Dermis microvascular lymphatic vessel endothelial cell (primary cell): ENCODE data around the gene OR10S1. TPM values are rescaled to one million over a fixed set of nuclear protein-coding genes. Genes with fewer than 3 reads are reported as not detected.
"Not testable (repeated sequence)": the region's sequence is repeated elsewhere in the genome, so short reads cannot be mapped to it uniquely, and the experiment has no call there.

Experiments
- DNase-seq, 2 donors: peaks; one replicate each; pipeline versions ENCODE4 v3.0.0 to v3.0.0-alpha.2; 2010; ENCODE audit warnings: low read depth in 2 of 2
- total RNA-seq: library from RNA; depleted of rRNA; stranded (reverse); fragments of >200 nt; gene quantifications from 2 replicates; pipeline ENCODE4 v1.2.1, GENCODE V29; 2014

Gene OR10S1
- not detected in 2 replicates for total RNA-seq

- no peak for DNase-seq
These were observed at the start of gene OR10S1 for GRCh38 chr11:123977731-123978347. Gene OR10S1, minus strand, starts transcription at chr11:123977781. Its CDS starts 117 bp downstream, at chr11:123977664.

GRCh38 chr11:124026498-124026897, 48.9 kb upstream of the OR10S1 start, which contains the start of gene OR10G8:
Gene OR10G8, plus strand, starts transcription at chr11:124026798. Its CDS starts 2,825 bp downstream, at chr11:124029623.
- no peak for DNase-seq

- not testable (repeated sequence) for DNase-seq
These were observed 38.3 kb upstream of the OR10S1 start for GRCh38 chr11:124015837-124016236.

- no peak for DNase-seq
These were observed 35.1 kb upstream of the OR10S1 start, which contains the start of gene OR10G4 for GRCh38 chr11:124012697-124013096. Gene OR10G4, plus strand, starts transcription at chr11:124012997. Its CDS starts 2,578 bp downstream, at chr11:124015575.

GRCh38 chr11:123995119-123995518, 17.5 kb upstream of the OR10S1 start, which contains the start of gene OR10G6:
Gene OR10G6, minus strand, starts transcription at chr11:123995161. Its CDS starts 0 bp downstream, at chr11:123995161.
- DNase-seq = no peak

- DNase-seq = no peak
These were observed 1.7 kb upstream of the OR10S1 start for GRCh38 chr11:123979311-123979710.

- DNase-seq = no peak
These were observed 616 bp downstream of the OR10S1 start for GRCh38 chr11:123976770-123977560.

GRCh38 chr11:123973816-123974215, 3.8 kb downstream of the OR10S1 start:
- peak in 1 of 2 donors; percentile 93 for DNase-seq

GRCh38 chr11:123956752-123957151, 20.8 kb downstream of the OR10S1 start:
- no peak for DNase-seq

- no peak for DNase-seq
These were observed 32.4 kb downstream of the OR10S1 start for GRCh38 chr11:123945132-123945531.

GRCh38 chr11:123943738-123944137, 33.8 kb downstream of the OR10S1 start, which contains the start of gene OR6T1:
Gene OR6T1, minus strand, starts transcription at chr11:123943838. Its CDS starts 0 bp downstream, at chr11:123943838.
- no peak for DNase-seq

GRCh38 chr11:123942413-123942812, 35.2 kb downstream of the OR10S1 start:
- no peak for DNase-seq

- no peak for DNase-seq
These were observed 38.3 kb downstream of the OR10S1 start, which contains the start of gene OR4D5 for GRCh38 chr11:123939317-123939716. Gene OR4D5, plus strand, starts transcription at chr11:123939617. Its CDS starts 0 bp downstream, at chr11:123939617.

Other genes starting within 250 kb of the OR10S1 start
- 3.6 and 5.4 TPM in 2 replicates for gene ZNF202, start 236.1 kb downstream of the OR10S1 start, total RNA-seq
- not detected in 2 replicates for gene OR6X1, start 223.3 kb downstream of the OR10S1 start, total RNA-seq
- not detected in 2 replicates for gene OR6M1, start 171.4 kb downstream of the OR10S1 start, total RNA-seq
- not detected in 2 replicates for gene TMEM225, start 92.1 kb downstream of the OR10S1 start, total RNA-seq
- not detected in 2 replicates for gene OR8D4, start 75.6 kb downstream of the OR10S1 start, total RNA-seq
- gene OR4D5, start 38.2 kb downstream of the OR10S1 start, total RNA-seq = not detected in 2 replicates
- not detected in 2 replicates for gene OR6T1, start 33.9 kb downstream of the OR10S1 start, total RNA-seq
- gene OR10G6, start 17.4 kb upstream of the OR10S1 start, total RNA-seq = not detected in 2 replicates
- not detected in 2 replicates for gene OR10G4, start 35.2 kb upstream of the OR10S1 start, total RNA-seq
- not detected in 2 replicates for gene OR10G9, start 45.2 kb upstream of the OR10S1 start, total RNA-seq
- not detected in 2 replicates for gene OR10G8, start 49.0 kb upstream of the OR10S1 start, total RNA-seq
- not detected in 2 replicates for gene OR10G7, start 63.5 kb upstream of the OR10S1 start, total RNA-seq
- gene VWA5A, start 137.7 kb upstream of the OR10S1 start, total RNA-seq = 3.6 and 4.6 TPM in 2 replicates
- not detected in 2 replicates for gene OR10D3, start 205.6 kb upstream of the OR10S1 start, total RNA-seq